Ureter (tissue), 1 donor: ENCODE results near the gene STAT3. TPM values are rescaled to one million over a fixed set of nuclear protein-coding genes. Genes with fewer than 3 reads are reported as not detected.
"Not testable (repeated sequence)": the region's sequence is repeated elsewhere in the genome, so short reads cannot be mapped to it uniquely, and the experiment has no call there.

ENCODE experiments used
- DNase-seq: peaks from one replicate; pipeline ENCODE4 v3.0.0-alpha.2; 2020; ENCODE audit warnings: low spot score
- total RNA-seq: library from RNA; stranded (reverse); gene quantifications from one replicate; pipeline ENCODE4 v1.2.4, GENCODE V29; 2023
- donor health status: DM: yes; HTN: yes; CAD: no.

Gene STAT3
- total RNA-seq, 1 donor from 2014 or later, result 295 TPM

- peak; percentile 76 for DNase-seq
Measured at GRCh38 chr17:42409523-42410318, 21.5 kb upstream of the STAT3 start.

- DNase-seq, result no peak
Measured at GRCh38 chr17:42408061-42408460, 19.8 kb upstream of the STAT3 start.

GRCh38 chr17:42407289-42407836 is 19.1 kb upstream of the STAT3 start:
- peak; percentile 84 for DNase-seq

GRCh38 chr17:42406615-42407288 is 18.5 kb upstream of the STAT3 start:
- DNase-seq, result no peak

GRCh38 chr17:42405963-42406495 is 17.8 kb upstream of the STAT3 start:
- peak; percentile 82 for DNase-seq

- DNase-seq, result no peak
Measured at GRCh38 chr17:42405076-42405475, 16.8 kb upstream of the STAT3 start.

- DNase-seq, result no peak
Measured at GRCh38 chr17:42404326-42405055, 16.2 kb upstream of the STAT3 start.

- no peak for DNase-seq
Measured at GRCh38 chr17:42403150-42403549, 14.9 kb upstream of the STAT3 start.

GRCh38 chr17:42402117-42402516 is 13.9 kb upstream of the STAT3 start:
- DNase-seq, result no peak

- DNase-seq, result not testable (repeated sequence)
Measured at GRCh38 chr17:42400844-42401375, 12.7 kb upstream of the STAT3 start.

GRCh38 chr17:42399948-42400843 is 12.0 kb upstream of the STAT3 start:
- DNase-seq, result no peak

- DNase-seq, result no peak
Measured at GRCh38 chr17:42399121-42399520, 10.9 kb upstream of the STAT3 start.

- not testable (repeated sequence) for DNase-seq
Measured at GRCh38 chr17:42395601-42396000, 7.4 kb upstream of the STAT3 start.

- DNase-seq, result no peak
Measured at GRCh38 chr17:42394838-42395237, 6.6 kb upstream of the STAT3 start.

- no peak for DNase-seq
Measured at GRCh38 chr17:42392692-42393415, 4.6 kb upstream of the STAT3 start.

GRCh38 chr17:42391439-42391838 is 3.2 kb upstream of the STAT3 start:
- DNase-seq, result not testable (repeated sequence)

GRCh38 chr17:42389899-42390298 is 1.7 kb upstream of the STAT3 start:
- no peak for DNase-seq

GRCh38 chr17:42389135-42389417 is 834 bp upstream of the STAT3 start:
- no peak for DNase-seq

GRCh38 chr17:42387661-42388380 is 421 bp downstream of the STAT3 start:
- peak; percentile 58 for DNase-seq
